ENCODE results near the gene CD300LF.

The CD300LF gene

DNA sequence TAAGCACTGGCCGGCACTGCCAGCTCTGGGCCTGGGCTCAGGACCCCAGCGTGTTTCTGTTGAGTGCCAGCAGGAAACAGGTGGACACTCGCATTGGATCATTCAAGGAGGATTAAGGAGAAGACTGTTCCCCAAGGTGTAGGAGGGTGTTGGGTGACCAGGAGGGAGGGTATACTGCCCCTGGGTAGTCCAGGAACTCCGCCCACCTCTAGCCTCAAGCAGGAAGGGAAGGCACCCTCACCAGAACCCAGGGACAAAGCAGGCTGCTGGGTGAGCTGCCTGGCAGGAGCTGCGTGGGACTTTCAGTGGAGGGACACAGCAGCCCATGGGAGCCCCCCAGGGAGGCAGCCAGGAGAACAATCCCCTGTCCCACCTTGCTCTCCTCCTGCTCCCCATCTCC is 16.6 kb upstream of the CD300LF start:
- DNase-seq: no peak

- DNase-seq: no peak
These were observed 16.0 kb upstream of the CD300LF start for GRCh38 chr17:74728702-74729075.

DNA sequence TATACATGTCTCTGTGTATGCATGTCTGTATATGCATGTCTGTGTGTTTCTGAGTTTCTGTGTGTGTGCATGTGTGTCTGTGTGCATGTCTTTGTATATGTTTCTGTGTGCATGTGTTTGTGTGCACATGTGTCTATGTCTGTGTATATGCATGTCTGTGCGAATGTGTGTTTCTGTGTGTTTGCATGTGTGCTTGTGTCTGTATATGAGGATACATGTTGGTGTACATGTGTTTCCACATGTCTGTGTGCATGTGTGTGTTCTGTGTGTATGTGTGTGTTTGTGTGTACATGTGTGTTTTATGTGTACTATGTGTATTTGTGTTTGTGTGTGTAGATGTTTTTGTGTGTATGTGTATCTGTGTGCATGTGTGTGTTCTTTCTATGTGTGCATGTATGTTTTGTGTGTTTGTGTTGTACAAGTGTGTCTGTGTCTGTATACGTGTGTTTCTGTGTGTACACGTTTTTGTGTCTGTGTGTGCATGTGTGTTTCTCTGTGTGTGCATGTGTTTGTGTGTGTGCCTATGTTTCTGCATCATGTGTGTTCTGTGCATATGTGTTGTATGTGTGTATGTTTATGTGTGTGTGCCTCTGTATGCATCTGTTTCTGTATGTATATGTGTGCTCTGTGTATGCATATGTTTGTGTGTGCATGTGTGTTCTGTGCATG is 15.4 kb upstream of the CD300LF start:
- DNase-seq: no peak

DNA sequence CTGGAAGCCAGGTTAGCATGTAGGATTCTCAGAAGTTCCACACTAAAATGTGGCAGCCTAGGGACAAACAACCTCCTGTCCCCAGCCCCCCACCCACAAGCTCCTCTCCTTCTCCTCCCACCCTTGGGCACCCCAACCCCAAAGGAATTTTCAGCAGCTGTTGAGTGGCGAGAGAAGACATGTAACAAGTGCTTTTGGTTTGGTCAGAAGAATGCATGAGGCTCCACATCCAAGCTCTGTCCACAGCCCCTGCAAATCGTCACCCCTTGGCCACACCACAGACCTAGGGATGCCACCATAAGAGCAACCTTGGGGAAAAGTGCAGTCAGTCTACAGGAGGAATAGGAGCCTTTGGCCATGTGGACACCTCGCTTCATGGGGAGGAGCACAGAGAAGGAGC is 12.4 kb upstream of the CD300LF start:
- no peak for DNase-seq

GRCh38 chr17:74723891-74724290 is 11.2 kb upstream of the CD300LF start:
- no peak for DNase-seq

GRCh38 chr17:74722782-74723181 is 10.1 kb upstream of the CD300LF start:
- no peak for DNase-seq

- no peak for DNase-seq
These were observed 7.8 kb upstream of the CD300LF start for GRCh38 chr17:74720506-74720905.

- DNase-seq: no peak
These were observed 2.4 kb upstream of the CD300LF start for GRCh38 chr17:74715144-74715543.

DNA sequence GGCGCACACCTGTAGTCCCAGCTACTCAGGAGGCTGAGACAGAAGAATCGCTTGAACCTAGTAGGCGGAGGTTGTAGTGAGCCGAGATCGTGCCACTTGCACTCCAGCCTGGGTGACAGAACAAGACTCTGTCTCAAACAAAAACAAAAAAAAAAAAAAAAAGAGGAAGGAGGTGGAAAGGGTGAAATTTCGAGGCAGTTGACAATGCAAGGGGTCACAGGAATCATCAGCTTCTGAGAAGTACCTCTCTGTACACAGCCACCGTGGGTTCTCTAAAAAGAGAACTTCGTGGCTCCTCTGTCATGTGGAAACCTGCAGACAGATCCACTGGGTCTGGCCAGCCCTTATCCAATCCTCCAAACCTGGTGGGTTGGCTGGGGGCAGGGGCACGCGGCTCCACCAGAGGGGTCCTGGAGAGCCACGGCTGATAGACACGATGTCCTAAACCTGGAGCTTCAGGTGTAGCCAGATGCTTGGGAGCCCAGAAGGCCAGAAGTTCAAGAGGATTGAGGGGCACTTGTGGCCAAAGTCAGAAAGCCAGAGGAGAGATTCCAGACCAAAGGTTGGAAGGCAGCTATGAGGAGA is 540 bp upstream of the CD300LF start:
- no peak for DNase-seq

GRCh38 chr17:74712301-74712700 is 422 bp downstream of the CD300LF start:
- DNase-seq: no peak

DNA sequence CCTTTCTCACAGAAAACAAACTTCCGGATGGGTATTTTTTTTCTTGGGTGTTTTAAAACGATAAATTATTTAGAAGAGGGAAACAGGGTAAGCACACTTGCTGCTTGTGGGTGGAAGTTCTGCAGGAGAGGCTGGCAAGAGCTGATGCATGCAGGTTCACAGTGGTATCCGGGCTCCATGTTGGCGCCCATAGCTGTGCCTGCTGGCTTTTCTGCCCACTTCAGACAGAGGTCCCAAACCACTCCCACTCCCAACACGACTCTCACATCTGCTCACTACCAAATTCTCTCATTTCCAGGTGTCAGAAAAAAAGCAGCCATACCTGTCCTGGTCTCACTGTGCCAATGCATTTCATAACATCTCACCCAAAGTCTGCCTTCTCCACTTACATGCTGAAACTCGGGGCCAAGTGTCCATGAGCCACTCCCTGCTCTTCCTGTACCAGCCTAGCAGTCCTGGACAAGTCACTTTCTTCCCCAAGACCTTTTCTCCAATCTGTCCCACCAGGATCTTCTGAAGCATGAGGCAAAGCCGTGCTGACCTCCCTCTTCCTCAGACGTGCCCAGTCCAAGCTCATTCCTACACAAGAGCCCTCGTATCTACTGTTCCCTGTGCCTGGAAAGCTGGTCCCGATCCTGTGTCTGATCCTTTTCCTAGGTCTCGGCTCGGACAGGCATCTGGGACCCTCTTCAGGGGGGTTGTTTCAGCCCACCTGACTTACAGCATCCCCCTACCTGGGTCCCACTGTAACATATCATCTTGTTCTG is 1.5 kb downstream of the CD300LF start:
- no peak for DNase-seq

DNA sequence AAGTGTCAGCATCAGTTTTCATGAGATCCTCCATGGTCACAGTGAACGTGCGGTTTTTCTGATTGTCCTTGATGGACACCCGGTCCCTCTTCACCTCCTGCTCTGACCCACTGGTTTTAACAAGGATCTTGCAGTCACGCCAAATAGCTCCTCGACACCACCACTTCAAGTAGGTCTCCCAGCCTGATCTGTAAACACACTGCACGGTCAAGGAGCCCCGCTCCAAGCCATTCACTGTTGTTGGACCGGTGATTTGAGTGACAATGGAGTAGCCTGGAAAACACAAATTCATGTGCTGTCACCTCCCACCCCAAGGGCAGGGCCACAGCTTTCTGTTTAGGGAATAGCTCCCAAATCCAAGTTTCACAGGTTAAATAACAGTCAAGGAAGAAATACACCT is 8.2 kb downstream of the CD300LF start:
- no peak for DNase-seq

DNA sequence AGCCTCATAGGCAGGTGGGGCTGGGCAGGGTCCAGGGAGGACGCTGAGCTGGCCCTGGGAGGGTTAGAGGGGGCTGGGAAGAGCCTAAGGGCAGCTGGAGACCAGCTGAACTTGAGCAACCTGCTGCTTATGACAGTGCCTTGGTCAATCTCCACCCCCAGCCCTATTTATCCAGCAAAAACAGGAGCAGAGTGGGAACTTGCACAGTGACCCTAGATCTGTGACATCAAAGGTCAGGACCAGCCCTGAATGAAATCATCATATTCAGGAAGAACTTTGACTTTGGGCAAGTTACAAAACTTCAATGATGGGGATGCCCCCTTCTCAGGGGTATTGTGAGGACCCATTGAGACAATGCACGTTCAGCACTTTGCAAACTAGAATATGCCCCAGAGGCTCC is 9.4 kb downstream of the CD300LF start:
- no peak for DNase-seq

DNA sequence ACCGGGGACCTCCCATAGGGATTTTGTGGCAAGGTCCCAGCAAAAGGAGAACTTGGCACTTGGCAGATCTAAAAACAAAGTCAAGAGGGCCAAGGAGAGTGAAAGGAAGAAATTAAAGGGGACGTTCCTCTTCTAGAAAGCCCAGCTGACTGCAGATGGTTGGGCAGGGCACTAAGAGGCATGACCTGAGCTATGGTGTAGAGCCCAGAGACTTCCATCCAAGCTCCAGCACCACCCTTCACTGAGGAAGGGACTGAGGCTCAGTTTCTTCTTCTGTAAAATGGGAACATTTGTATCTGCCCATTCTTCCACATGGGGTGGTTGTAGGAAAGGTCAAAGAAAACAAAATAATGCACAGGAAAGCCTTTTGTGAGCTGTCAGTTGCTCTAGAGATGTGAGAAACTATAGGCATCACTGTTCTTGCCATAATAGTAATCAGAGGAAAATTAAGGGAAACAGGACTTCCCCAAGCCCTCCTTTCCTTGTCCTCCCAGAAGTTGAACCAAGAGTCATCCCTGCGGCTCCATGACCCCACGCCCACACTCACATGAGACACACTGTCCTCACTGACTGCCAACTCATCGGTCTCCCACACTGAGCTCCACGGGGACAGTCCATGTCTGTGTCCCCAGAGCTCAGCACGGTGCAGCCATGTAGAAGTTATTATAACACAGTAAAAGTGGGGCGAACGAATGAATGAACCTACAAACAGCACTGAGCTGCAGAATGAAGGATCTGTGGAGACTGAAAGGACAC is 10.4 kb downstream of the CD300LF start:
- no peak for DNase-seq

GRCh38 chr17:74699236-74699635 is 13.5 kb downstream of the CD300LF start:
- no peak for DNase-seq

DNA sequence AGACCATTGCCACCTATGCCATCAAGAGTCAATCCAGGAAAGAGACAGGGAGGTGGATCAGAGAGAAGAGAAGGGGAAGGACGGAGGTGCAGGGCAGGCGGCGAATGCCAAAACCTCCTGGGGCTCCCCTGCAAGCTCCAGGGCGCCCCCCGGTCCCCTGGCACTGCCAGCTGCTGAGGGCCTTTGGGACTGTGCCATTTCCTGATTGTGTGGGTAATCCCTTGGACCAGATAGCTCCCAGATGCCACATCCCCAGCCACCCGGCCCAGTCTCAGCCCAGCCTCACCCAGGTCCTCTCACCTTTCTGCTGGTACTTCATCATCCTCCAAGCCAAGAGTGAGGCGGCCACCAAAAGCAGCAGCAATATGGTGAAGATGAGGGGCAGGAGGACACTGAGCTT is 14.7 kb downstream of the CD300LF start:
- no peak for DNase-seq

DNA sequence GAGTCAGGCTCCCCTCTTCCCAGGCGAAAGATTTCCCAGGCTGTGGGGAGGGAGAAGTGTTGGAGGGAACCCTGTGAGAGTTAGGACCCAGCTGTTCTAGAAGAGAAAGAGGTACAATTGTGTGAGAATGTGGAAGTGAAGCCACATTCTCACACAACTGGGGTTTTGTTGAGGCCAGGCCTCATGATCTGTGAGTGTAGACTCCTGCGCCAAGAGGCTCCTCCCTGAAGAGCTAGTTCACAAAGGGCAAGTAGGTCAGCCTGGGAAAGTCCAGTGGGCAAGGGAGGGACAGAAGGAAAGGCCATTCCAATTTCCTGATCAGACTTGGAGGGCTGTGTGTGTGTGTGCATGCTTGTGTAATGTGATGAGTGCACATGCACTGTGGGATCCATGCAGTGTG is 15.2 kb downstream of the CD300LF start:
- DNase-seq: no peak

DNA sequence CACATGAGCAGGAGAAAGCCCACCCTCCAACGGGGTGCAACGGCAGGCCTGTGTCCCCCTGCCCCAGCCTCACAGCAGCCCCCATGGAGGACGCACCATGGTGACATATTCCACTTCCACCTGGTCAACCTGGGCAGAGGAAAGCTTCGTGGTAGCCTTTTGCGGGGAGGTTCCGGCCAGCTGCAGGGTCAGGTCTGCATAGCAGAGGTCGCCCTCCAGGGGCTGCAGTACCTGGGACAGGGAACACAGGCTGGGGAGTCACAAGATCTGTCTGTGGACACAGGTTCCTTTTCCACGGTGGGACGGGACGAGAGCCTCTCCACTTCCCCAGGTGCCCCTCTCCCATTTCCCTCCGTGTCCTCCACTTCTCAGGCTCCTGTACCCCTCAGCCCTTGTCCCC is 17.1 kb downstream of the CD300LF start:
- no peak for DNase-seq

DNA sequence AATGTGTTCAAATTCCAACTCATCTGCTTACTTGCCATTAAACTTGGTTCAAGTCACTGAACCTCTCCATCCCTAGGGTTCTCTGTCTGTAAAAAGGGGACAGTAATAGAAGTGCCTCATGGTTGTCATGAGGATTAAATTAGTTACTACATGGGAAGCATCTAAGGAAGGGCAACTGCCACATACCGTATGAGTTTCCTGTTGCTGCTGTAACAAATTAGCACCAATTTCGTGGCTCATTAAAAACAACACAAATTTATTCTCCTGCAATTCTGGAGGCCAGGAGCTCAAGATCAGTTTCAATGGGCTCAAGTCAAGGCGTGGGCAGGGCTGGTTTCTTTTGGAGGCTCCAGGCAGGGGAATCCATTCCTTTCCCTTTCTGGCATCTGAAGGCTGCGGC is 18.6 kb downstream of the CD300LF start:
- DNase-seq: no peak

GRCh38 chr17:74691151-74691550 is 21.6 kb downstream of the CD300LF start:
- no peak for DNase-seq

- DNase-seq: no peak
These were observed 22.3 kb downstream of the CD300LF start for GRCh38 chr17:74690409-74690825.

DNA sequence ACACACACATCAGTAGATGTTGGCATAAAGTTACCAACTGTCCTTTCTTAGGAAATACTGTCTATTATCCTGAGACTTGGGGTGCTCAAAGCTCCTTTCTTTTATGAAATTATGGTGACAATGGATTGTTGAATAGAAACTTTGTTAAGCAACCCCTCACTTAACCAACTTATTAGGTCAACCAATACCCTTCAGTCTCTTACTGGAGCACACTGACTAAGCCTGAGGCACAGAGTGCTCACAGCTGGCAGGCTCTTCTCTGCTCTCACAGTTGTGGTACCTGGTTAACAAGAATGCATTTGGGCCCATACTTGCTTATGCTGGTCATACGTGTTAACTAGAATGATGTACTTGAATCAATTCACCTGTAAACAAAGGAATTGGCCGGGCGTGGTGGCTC is 24.8 kb downstream of the CD300LF start:
- no peak for DNase-seq

DNA sequence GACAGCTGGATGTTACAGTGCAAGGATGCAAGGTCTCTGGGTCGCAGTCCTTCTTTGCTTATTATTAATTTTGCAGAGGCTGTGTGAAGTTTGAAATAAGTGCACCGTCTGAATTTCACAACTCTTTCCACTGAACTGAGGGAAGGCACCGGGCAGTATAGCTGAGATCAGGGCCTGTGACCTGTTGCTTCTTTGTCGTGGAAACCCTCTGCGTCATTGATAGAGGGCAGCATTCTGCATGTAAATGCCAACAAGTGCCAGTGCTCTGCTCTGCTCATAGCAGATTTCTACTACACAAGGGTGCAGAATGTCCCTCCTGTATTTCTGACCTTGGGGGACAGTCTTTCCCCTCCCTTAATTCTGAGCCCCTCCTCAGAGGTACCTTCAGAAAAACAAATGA is 26.0 kb downstream of the CD300LF start:
- no peak for DNase-seq
